Keratinocyte (primary cell): ENCODE data around the gene DTYMK. TPM values are rescaled to one million over a fixed set of nuclear protein-coding genes. Genes with fewer than 3 reads are reported as not detected.

Experiments used
- DNase-seq: peaks from one replicate; pipeline ENCODE4 v3.0.0-alpha.2; 2011; ENCODE audit warnings: low read depth, missing footprints, low spot score
- FAIRE-seq: peaks from 2 replicates; lab custom pipeline; 2011; peaks lifted over from hg19 to GRCh38; lab: Jason Lieb, UNC
- H2AFZ ChIP-seq: 2 replicates; pipeline ENCODE4 v1.6.0; 2012; ENCODE audit warnings: low read length, control low read depth, inconsistent platforms; ENCODE audit not compliant: control insufficient read depth
- H3K27ac ChIP-seq: 2 replicates; pipeline ENCODE4 v1.5.1; 2011; ENCODE audit warnings: low read length; ENCODE audit not compliant: control insufficient read depth, insufficient read depth
- H3K27me3 ChIP-seq: 3 replicates; pipeline ENCODE4 v1.6.0; 2011; ENCODE audit warnings: low read length; ENCODE audit not compliant: control insufficient read depth, insufficient read depth; ENCODE audit errors: extremely low read depth
- H3K36me3 ChIP-seq, 2 experiments: 2 replicates in 1 of 2; 3 replicates in 1 of 2; pipeline ENCODE4 v1.5.1; 2011; ENCODE audit warnings: low read length in 2 of 2, mild to moderate bottlenecking in 1 of 2; ENCODE audit not compliant: control insufficient read depth in 2 of 2, insufficient read depth in 2 of 2; ENCODE audit errors: extremely low read depth in 1 of 2
- H3K4me1 ChIP-seq: 3 replicates; pipeline ENCODE4 v1.5.1; 2011; ENCODE audit warnings: low read length; ENCODE audit not compliant: control insufficient read depth, insufficient read depth; ENCODE audit errors: extremely low read depth
- H3K4me2 ChIP-seq: 3 replicates; pipeline ENCODE4 v1.6.0; 2011; ENCODE audit warnings: low read depth, low read length; ENCODE audit not compliant: control insufficient read depth, insufficient read depth; ENCODE audit errors: extremely low read depth
- H3K4me3 ChIP-seq, 3 experiments: fragments of 200-600 bp in 1 of 3; sonication (generic) in 1 of 3; 2 replicates in 2 of 3; 3 replicates in 1 of 3; pipeline ENCODE4 v1.5.1; 2011 to 2016; ENCODE audit warnings: low read length in 3 of 3, mild to moderate bottlenecking in 3 of 3, control low read depth in 2 of 3, inconsistent platforms in 1 of 3, low read depth in 1 of 3, mixed read lengths in 1 of 3, mixed run types in 1 of 3, moderate library complexity in 1 of 3; ENCODE audit not compliant: control insufficient read depth in 2 of 3, insufficient read depth in 2 of 3; ENCODE audit errors: extremely low read depth in 1 of 3
- H3K79me2 ChIP-seq: 2 replicates; pipeline ENCODE4 v1.6.0; 2012; ENCODE audit warnings: low read length; ENCODE audit not compliant: control insufficient read depth, insufficient read depth
- H3K9ac ChIP-seq: 3 replicates; pipeline ENCODE4 v1.6.0; 2011; ENCODE audit warnings: low read length; ENCODE audit not compliant: control insufficient read depth, insufficient read depth; ENCODE audit errors: extremely low read depth
- H3K9me1 ChIP-seq: 3 replicates; pipeline ENCODE4 v1.6.0; 2011; ENCODE audit warnings: low read length; ENCODE audit not compliant: control insufficient read depth, insufficient read depth; ENCODE audit errors: extremely low read depth
- H3K9me3 ChIP-seq: 2 replicates; pipeline ENCODE4 v1.5.1; 2012; ENCODE audit warnings: low read depth, low read length; ENCODE audit not compliant: control insufficient read depth
- H4K20me1 ChIP-seq: 3 replicates; pipeline ENCODE4 v1.6.0; 2011; ENCODE audit warnings: low read length; ENCODE audit not compliant: control insufficient read depth, insufficient read depth; ENCODE audit errors: extremely low read depth
- CTCF ChIP-seq, 3 experiments: IDR thresholded peaks in 1 of 3; conservative IDR thresholded peaks in 1 of 3; optimal IDR thresholded peaks in 1 of 3; 2 replicates in 2 of 3; 3 replicates in 1 of 3; pipeline versions ENCODE3 to v1.5.1; 2011; ENCODE audit warnings: low read length in 3 of 3, mild to moderate bottlenecking in 3 of 3, moderate library complexity in 2 of 3, control low read depth in 1 of 3, inconsistent platforms in 1 of 3; ENCODE audit not compliant: insufficient read depth in 2 of 3; ENCODE audit errors: extremely low read depth in 1 of 3
- EZH2 ChIP-seq: IDR thresholded peaks from one replicate; pipeline ENCODE4 v1.6.1; 2012; ENCODE audit warnings: inconsistent platforms, mild to moderate bottlenecking, low read length, moderate library complexity
- dilution Hi-C: fragments of 300-500 bp; cut with MboI; formaldehyde crosslinking; loops from one replicate; pipeline ENCODE4 v1.7.0; 2020; ENCODE audit warnings: low sequenced_read_pairs; ENCODE audit not compliant: extremely low pct_ligation_motif_present
- polyA plus RNA-seq, 5 experiments: library from polyadenylated mRNA; depleted of rRNA in 3 of 5; stranded (reverse) in 3 of 5; stranded (forward) in 1 of 5; unstranded in 1 of 5; fragments of >200 nt; gene quantifications; 1 replicate in 1 of 5; 2 replicates in 3 of 5; 3 replicates in 1 of 5; pipeline versions ENCODE4 v1.2.1 to v1.2.3, GENCODE V29; 2011 to 2012; ENCODE audit warnings: missing spikeins in 2 of 5, low read depth in 1 of 5, low replicate concordance in 1 of 5

Gene DTYMK
- polyA plus RNA-seq, 1 donor (not counting 4 experiments of a cell fraction or from before 2014, with no cell fraction given): 31.6 TPM

- DNase-seq (no peak), FAIRE-seq (no peak)
- Histone ChIP-seq H3K4me2 (no peak overlapping the region), H3K9ac (no peak overlapping the region), H3K4me3 (no peak overlapping the region), H3K9me3 (no peaks in the 10 kb centered on the region), H4K20me1 (peaks cover 9% of the 10 kb centered on the region), H3K36me3 (peaks cover 31 to 47% of the 10 kb centered on the region in 2 experiments), H3K27me3 (no peaks in the 10 kb centered on the region), H2AFZ (no peak overlapping the region), H3K4me1 (no peaks in the 10 kb centered on the region), H3K79me2 (peaks cover 20% of the 10 kb centered on the region), H3K9me1 (no peaks in the 10 kb centered on the region), H3K27ac (no peak overlapping the region)
- dilution Hi-C loops: no loop called here
- no peak for TF ChIP-seq EZH2
- no peak for TF ChIP-seq CTCF (optimal IDR thresholded peaks at IDR 0.05 in 1 of 3, IDR thresholded peaks at IDR 0.05 in 1 of 3, conservative IDR thresholded peaks at IDR 0.05 in 1 of 3; ENCODE audit: extremely low read depth in 1 of 3, insufficient read depth in 2 of 3, low read length in 3 of 3)
These were observed 32.1 kb downstream of the DTYMK start for GRCh38 chr2:241654551-241654950.

GRCh38 chr2:241653210-241653750 lies 33.3 kb downstream of the DTYMK start:
- H3K4me1 ChIP-seq: no peaks in the 10 kb centered on the region
- DNase-seq: no peak
- no peaks in the 10 kb centered on the region for H3K9me1 ChIP-seq
- no peak overlapping the region for H2AFZ ChIP-seq
- no peak overlapping the region for H3K27ac ChIP-seq
- dilution Hi-C loops: no loop called here
- H4K20me1 ChIP-seq: peaks cover 13% of the 10 kb centered on the region
- no peaks in the 10 kb centered on the region for H3K27me3 ChIP-seq
- no peak for FAIRE-seq
- H3K9me3 ChIP-seq: no peaks in the 10 kb centered on the region
- no peak overlapping the region for H3K9ac ChIP-seq
- H3K4me2 ChIP-seq: no peak overlapping the region
- TF ChIP-seq EZH2 (no peak), CTCF (optimal IDR thresholded peaks at IDR 0.05 in 1 of 3, IDR thresholded peaks at IDR 0.05 in 1 of 3, conservative IDR thresholded peaks at IDR 0.05 in 1 of 3; ENCODE audit: extremely low read depth in 1 of 3, insufficient read depth in 2 of 3, low read length in 3 of 3) (no peak)
- peaks cover 26 to 47% of the 10 kb centered on the region in 2 experiments for H3K36me3 ChIP-seq
- no peak overlapping the region for H3K4me3 ChIP-seq
- peaks cover 32% of the 10 kb centered on the region for H3K79me2 ChIP-seq
